ENCODE data around the gene IL17RE.

DNA sequence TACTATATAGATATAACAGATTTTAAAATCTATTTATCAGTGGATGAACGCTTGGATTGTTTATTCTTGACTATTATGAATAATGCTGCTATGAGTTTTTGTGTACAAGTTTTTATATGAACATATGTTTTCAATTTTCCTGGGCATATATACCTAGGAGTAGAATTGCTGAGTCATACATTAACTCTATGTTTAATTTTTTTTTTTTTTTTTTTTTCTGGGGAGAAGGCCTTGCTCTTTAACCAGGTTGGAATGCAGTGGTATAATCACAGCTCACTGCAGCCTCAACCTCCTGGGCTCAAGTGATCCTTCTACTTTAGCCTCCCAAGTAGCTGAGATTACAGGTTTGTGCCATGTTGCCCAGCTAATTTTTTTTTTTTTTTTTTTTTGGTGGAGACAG, 31.7 kb upstream of the IL17RE start:
- TF ChIP-seq, protein P1, sequence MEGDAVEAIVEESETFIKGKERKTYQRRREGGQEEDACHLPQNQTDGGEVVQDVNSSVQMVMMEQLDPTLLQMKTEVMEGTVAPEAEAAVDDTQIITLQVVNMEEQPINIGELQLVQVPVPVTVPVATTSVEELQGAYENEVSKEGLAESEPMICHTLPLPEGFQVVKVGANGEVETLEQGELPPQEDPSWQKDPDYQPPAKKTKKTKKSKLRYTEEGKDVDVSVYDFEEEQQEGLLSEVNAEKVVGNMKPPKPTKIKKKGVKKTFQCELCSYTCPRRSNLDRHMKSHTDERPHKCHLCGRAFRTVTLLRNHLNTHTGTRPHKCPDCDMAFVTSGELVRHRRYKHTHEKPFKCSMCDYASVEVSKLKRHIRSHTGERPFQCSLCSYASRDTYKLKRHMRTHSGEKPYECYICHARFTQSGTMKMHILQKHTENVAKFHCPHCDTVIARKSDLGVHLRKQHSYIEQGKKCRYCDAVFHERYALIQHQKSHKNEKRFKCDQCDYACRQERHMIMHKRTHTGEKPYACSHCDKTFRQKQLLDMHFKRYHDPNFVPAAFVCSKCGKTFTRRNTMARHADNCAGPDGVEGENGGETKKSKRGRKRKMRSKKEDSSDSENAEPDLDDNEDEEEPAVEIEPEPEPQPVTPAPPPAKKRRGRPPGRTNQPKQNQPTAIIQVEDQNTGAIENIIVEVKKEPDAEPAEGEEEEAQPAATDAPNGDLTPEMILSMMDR (IDR thresholded peaks at IDR 0.05), result no peak
- no peak for TF ChIP-seq POLR2A (IDR thresholded peaks at IDR 0.05)

All from lower leg skin (tissue), 3 donors.